ENCODE results near the gene DHRS13. TPM values are rescaled to one million over a fixed set of nuclear protein-coding genes. Genes with fewer than 3 reads are reported as not detected.
"Not testable (repeated sequence)": the region's sequence is repeated elsewhere in the genome, so short reads cannot be mapped to it uniquely, and the experiment has no call there.

DHRS13 gene
- total RNA-seq, 1 experiment from 2014 or later: 12.3 TPM

- no peak for DNase-seq (ENCODE audit: low spot score)
Observed at GRCh38 chr17:28858801-28859355, 44.0 kb downstream of the DHRS13 start.

GRCh38 chr17:28857905-28858800, 44.7 kb downstream of the DHRS13 start:
- DNase-seq (ENCODE audit: low spot score): no peak

DNA sequence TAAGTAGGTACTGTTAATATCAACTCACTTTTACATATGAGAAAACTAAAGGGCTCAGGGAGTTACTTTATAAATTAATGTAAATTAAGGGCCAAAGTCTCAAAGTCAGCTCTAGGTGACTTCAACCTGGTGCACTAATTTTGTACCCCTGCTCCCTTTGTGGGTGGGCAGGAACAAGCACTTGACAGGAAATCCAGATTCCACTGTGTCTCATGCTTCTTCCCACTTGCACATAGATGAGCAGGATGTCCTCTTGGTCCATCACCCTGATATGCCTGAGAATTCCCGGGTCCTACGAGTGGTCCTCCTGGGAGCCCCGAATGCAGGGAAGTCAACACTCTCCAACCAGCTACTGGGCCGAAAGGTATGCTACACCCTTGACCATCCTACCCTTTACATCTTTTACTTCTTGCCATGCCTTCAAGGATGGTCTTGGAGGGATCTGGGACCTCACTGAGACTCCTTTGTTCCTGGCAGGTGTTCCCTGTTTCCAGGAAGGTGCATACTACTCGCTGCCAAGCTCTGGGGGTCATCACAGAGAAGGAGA, 46.8 kb downstream of the DHRS13 start:
- no peak for DNase-seq (ENCODE audit: low spot score)

DNA sequence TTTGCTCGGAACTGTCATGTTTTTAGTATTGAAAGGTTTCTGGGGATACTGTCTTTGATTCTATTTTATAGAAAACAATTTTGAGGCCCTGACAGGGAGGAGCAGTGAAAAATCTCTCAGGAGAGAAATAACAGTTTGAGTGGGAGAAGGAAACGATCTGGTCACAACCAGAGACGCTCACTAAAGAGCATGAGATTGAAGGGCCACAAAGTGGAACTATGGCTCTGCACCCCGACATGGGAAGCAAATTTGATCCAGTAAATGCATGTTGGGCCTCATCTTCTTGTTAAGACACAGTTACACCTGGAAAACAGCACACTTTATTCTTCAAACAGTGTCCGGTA, 47.6 kb downstream of the DHRS13 start:
- no peak for DNase-seq (ENCODE audit: low spot score)

DNA sequence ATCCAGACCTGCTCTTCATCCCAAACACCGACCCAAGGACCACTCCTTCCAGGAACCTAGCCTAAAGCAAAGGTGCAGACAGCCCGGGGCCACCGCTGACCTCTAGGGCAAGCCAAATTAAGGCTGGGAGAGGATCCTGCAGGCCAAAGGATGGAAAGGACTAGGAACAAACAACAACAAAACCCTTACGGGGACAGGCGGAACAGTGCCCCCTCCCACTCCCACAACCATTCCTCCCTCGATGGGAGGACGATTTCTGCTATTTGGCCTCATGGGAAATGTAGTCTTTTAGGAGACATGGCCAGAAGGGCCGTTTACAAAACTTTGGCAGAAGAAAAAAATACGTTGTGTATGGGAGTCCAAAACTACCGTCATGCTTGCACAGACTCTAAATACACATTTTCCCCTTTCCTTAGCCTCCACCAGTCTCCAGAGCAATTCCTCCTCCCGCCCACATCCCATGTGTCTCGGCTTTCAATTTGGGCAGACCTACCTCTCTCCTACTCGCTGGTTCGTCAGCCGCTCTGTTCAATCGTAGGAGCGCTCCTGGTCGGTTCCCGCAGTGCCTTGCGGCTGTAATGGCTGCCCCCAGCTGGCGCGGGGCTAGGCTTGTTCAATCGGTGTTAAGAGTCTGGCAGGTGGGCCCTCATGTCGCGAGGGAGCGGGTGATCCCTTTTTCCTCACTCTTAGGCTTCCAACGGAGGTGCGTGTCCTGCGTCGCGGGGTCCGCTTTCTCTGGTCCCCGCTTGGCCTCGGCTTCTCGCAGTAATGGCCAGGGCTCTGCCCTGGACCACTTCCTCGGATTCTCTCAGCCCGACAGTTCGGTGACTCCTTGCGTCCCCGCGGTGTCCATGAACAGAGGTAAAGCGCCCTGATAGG, 48.2 kb downstream of the DHRS13 start, which contains the start of gene ERAL1:
Gene ERAL1 (plus strand): TSS at position 560 of the 879 bp plus-strand sequence. CDS start 19 bp downstream, at position 579.
- DNase-seq (ENCODE audit: low spot score): peak; percentile 77

- no peak for DNase-seq (ENCODE audit: low spot score)
Observed at GRCh38 chr17:28853295-28853694, 49.6 kb downstream of the DHRS13 start.

DNA sequence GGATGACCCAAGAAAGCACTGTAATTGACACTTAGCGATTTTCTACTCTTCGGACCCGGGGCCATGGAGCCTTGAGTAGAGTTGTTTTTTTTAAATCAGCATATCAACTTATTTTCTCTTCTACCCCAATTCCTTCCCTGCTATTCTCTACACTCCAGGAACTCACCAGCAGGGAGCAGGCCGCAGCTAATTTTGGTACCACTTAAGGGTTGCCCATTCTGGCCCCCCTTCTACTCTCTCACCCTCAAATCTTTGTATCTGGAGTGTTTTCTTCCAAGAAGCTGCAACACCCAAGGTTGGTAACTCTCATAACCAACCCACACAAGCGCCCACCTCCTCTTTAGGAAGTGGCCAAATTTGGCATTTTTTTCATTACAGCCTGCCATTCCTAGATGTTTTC, 53.6 kb downstream of the DHRS13 start:
- no peak for DNase-seq (ENCODE audit: low spot score)

DNA sequence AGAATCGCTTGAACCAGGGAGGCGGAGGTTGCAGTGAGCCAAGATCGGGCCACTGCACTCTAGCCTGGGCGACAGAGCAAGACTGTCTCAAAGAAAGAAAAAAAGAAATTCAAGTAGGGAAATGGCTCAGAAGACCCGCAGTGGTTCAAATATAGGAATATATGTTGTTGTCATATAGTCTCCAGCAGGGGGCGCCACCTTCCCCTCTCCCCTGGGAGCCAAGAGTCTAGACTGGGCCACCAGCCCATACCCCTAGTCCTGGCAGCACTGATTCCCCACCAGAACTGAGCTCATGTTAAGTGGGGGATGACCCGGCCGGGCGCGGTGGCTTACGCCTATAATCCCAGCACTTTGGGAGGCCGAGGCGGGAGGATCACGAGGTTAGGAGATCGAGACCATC, 54.2 kb downstream of the DHRS13 start:
- DNase-seq (ENCODE audit: low spot score): not testable (repeated sequence)

Other genes starting within 250 kb of the DHRS13 start
- 76.6 and 82.9 TPM in 2 replicates for gene SDF2, start 241.2 kb downstream of the DHRS13 start, total RNA-seq (2014; rRNA removed; shearing (Covaris generic))
- gene SUPT6H, start 240.9 kb downstream of the DHRS13 start, total RNA-seq (2014; rRNA removed; shearing (Covaris generic)): 19.3 and 26.0 TPM in 2 replicates
- 0.70 TPM in 1 of 2 replicates, not detected in the other for gene PROCA1, start 191.2 kb downstream of the DHRS13 start, total RNA-seq (2014; rRNA removed; shearing (Covaris generic))
- 233 and 275 TPM in 2 replicates for gene RAB34, start 185.2 kb downstream of the DHRS13 start, total RNA-seq (2014; rRNA removed; shearing (Covaris generic))
- gene RPL23A, start 183.1 kb downstream of the DHRS13 start, total RNA-seq (2014; rRNA removed; shearing (Covaris generic)): 957 and 967 TPM in 2 replicates
- 21.0 and 34.2 TPM in 2 replicates for gene TLCD1, start 176.8 kb downstream of the DHRS13 start, total RNA-seq (2014; rRNA removed; shearing (Covaris generic))
- gene NEK8, start 174.3 kb downstream of the DHRS13 start, total RNA-seq (2014; rRNA removed; shearing (Covaris generic)): 1.4 and 3.1 TPM in 2 replicates
- 27.7 and 40.5 TPM in 2 replicates for gene TRAF4, start 159.1 kb downstream of the DHRS13 start, total RNA-seq (2014; rRNA removed; shearing (Covaris generic))
- 3.6 and 4.1 TPM in 2 replicates for gene FAM222B, start 60.3 kb downstream of the DHRS13 start, total RNA-seq (2014; rRNA removed; shearing (Covaris generic))
- gene ERAL1, start 48.1 kb downstream of the DHRS13 start, total RNA-seq (2014; rRNA removed; shearing (Covaris generic)): 23.4 and 37.5 TPM in 2 replicates
- 15.5 and 21.3 TPM in 2 replicates for gene FLOT2, start 5.3 kb downstream of the DHRS13 start, total RNA-seq (2014; rRNA removed; shearing (Covaris generic))
- 11.3 and 20.3 TPM in 2 replicates for gene PHF12, start 48.4 kb upstream of the DHRS13 start, total RNA-seq (2014; rRNA removed; shearing (Covaris generic))
- not detected in 2 replicates for gene SEZ6, start 103.0 kb upstream of the DHRS13 start, total RNA-seq (2014; rRNA removed; shearing (Covaris generic))
- gene PIPOX, start 140.1 kb upstream of the DHRS13 start, total RNA-seq (2014; rRNA removed; shearing (Covaris generic)): 0.23 and 0.58 TPM in 2 replicates

All from H4 (cell line).